Astrocyte (in vitro differentiated cells and primary cell): ENCODE measurements around the gene HCRTR1. TPM values are rescaled to one million over a fixed set of nuclear protein-coding genes. Genes with fewer than 3 reads are reported as not detected.

Experiments
- DNase-seq: peaks from one replicate; pipeline ENCODE4 v3.0.0-alpha.2; 2010; ENCODE audit warnings: low read depth
- FAIRE-seq: peaks from 2 replicates; lab custom pipeline; 2011; peaks lifted over from hg19 to GRCh38; lab: Jason Lieb, UNC
- H2AFZ ChIP-seq: 2 replicates; pipeline ENCODE4 v1.6.0; 2012; ENCODE audit warnings: low read depth, low read length, inconsistent platforms
- H3K27ac ChIP-seq: 2 replicates; pipeline ENCODE4 v1.5.1; 2011; ENCODE audit warnings: low read depth, low read length, inconsistent platforms
- H3K27me3 ChIP-seq: 2 replicates; pipeline ENCODE4 v1.6.0; 2011; ENCODE audit warnings: low read length, inconsistent platforms; ENCODE audit not compliant: insufficient read depth
- H3K36me3 ChIP-seq: 2 replicates; pipeline ENCODE4 v1.5.1; 2011; ENCODE audit warnings: low read length, inconsistent platforms; ENCODE audit not compliant: insufficient read depth
- H3K4me1 ChIP-seq: 2 replicates; pipeline ENCODE4 v1.5.1; 2011; ENCODE audit warnings: low read length, inconsistent platforms; ENCODE audit not compliant: insufficient read depth
- H3K4me2 ChIP-seq: 2 replicates; pipeline ENCODE4 v1.6.0; 2012; ENCODE audit warnings: low read length, inconsistent platforms
- H3K4me3 ChIP-seq: 2 replicates; pipeline ENCODE4 v1.5.1; 2011; ENCODE audit warnings: low read depth, mild to moderate bottlenecking, low read length, inconsistent platforms; ENCODE audit not compliant: insufficient read depth
- H3K79me2 ChIP-seq: 2 replicates; pipeline ENCODE4 v1.6.0; 2012; ENCODE audit warnings: mild to moderate bottlenecking, low read length, inconsistent platforms; ENCODE audit not compliant: insufficient read depth
- H3K9ac ChIP-seq: 2 replicates; pipeline ENCODE4 v1.6.0; 2012; ENCODE audit warnings: mild to moderate bottlenecking, low read length, inconsistent platforms
- H3K9me3 ChIP-seq: 2 replicates; pipeline ENCODE4 v1.5.1; 2012; ENCODE audit warnings: low read depth, mild to moderate bottlenecking, low read length, inconsistent platforms; ENCODE audit not compliant: insufficient read depth
- H4K20me1 ChIP-seq: 2 replicates; pipeline ENCODE4 v1.6.0; 2012; ENCODE audit warnings: low read length, inconsistent platforms; ENCODE audit not compliant: insufficient read depth
- H3K27ac Mint-ChIP-seq: one replicate; pipeline ENCODE4 v1.8.0; 2021; ENCODE audit warnings: mild to moderate bottlenecking, mixed read lengths; ENCODE audit not compliant: unreplicated experiment
- H3K27me3 Mint-ChIP-seq: one replicate; pipeline ENCODE4 v1.8.0; 2021; ENCODE audit warnings: low read depth, mixed read lengths; ENCODE audit not compliant: unreplicated experiment
- H3K36me3 Mint-ChIP-seq: one replicate; pipeline ENCODE4 v1.8.0; 2021; ENCODE audit warnings: low read depth, mixed read lengths; ENCODE audit not compliant: unreplicated experiment
- H3K4me1 Mint-ChIP-seq: one replicate; pipeline ENCODE4 v1.8.0; 2021; ENCODE audit warnings: low read depth, mixed read lengths; ENCODE audit not compliant: unreplicated experiment
- H3K4me3 Mint-ChIP-seq: one replicate; pipeline ENCODE4 v1.8.0; 2021; ENCODE audit warnings: mild to moderate bottlenecking, moderate library complexity, mixed read lengths; ENCODE audit not compliant: unreplicated experiment
- H3K9me3 Mint-ChIP-seq: one replicate; pipeline ENCODE4 v1.8.0; 2021; ENCODE audit warnings: mild to moderate bottlenecking, mixed read lengths; ENCODE audit not compliant: unreplicated experiment
- CTCF ChIP-seq: IDR thresholded peaks from 2 replicates; pipeline ENCODE4 v1.5.1; 2011; ENCODE audit warnings: low read depth, mild to moderate bottlenecking, inconsistent platforms, low read length, moderate library complexity; ENCODE audit not compliant: insufficient read depth
- EZH2 ChIP-seq: IDR thresholded peaks from 2 replicates; pipeline ENCODE4 v1.6.1; 2012; ENCODE audit warnings: mild to moderate bottlenecking, low read length, inconsistent platforms; ENCODE audit not compliant: insufficient read depth
- total RNA-seq: library from RNA; stranded (reverse); gene quantifications from 2 replicates; pipeline ENCODE4 v1.2.1, GENCODE V29; 2021

Gene HCRTR1
- total RNA-seq, 1 donor from 2014 or later, result not detected

DNA sequence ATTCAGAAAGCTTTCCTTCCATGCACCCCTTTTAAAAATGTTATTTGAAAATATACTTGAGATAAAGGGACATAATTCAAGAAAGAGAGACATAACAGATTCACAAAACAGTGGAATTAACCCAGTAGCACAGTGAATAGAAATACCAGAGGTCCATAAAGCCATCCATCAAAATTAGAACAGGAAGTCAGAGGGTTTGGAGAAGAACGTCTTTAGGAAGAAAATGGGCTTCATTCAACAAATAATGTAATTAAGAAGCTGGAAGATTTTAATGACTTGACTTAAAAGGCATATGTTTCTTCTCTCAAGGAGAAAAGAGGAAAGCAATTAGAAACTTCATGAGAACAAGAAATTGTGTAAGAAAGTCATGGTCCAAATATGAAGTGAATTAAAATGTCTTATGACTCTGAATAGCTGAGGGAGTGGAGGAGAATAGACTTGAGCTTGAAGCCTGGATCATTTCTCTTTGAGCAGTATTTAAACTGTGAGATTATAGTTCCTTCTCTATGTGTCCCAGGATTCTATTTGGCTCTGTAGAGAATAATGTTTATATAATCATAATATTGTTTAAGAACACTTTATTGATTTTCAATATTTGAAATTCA, 7.9 kb upstream of the HCRTR1 start:
- Mint-ChIP-seq H3K27ac (no peak overlapping the region), H3K4me3 (no peak overlapping the region), H3K4me1 (peaks cover 5% of the 10 kb centered on the region), H3K27me3 (peaks cover 5% of the 10 kb centered on the region), H3K9me3 (peaks cover 3% of the 10 kb centered on the region), H3K36me3 (no peaks in the 10 kb centered on the region)
- Histone ChIP-seq H3K27ac (no peak overlapping the region), H3K4me2 (no peak overlapping the region), H3K79me2 (no peaks in the 10 kb centered on the region), H3K9me3 (no peaks in the 10 kb centered on the region), H3K4me3 (no peak overlapping the region), H2AFZ (no peak overlapping the region), H3K36me3 (no peaks in the 10 kb centered on the region), H4K20me1 (no peaks in the 10 kb centered on the region), H3K4me1 (peaks cover 5% of the 10 kb centered on the region), H3K27me3 (no peaks in the 10 kb centered on the region), H3K9ac (no peak overlapping the region)
- DNase-seq (no peak), FAIRE-seq (no peak)
- no peak for TF ChIP-seq EZH2
- no peak for TF ChIP-seq CTCF

DNA sequence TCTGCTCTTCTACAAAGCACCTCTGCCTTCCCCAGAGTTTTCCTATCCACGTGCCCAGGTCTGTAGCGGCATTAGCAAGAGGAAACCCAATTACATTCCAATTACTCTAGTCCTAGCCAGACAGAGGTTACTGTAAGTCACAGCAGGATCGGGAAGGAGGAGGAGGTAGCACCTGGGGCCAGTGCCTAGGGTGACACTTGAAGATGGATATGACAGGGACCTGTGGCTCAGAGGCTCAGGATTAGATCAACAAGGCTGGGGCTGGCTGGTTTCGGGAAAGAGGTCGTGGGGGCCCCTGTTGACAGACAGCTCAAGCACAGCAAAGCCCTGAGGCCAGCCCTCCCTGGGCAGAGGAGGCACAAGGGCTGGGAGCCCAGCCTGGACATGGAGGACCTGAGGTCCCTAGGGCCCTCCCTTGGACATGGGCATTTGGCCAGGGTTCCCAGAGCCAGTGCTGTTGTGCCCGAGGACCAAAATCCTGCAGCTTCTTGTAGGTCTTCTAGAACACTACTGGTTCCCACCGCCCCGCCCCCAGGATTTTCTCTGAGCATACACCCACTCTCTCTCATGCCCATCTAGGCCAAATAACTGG, 3.0 kb upstream of the HCRTR1 start:
- Mint-ChIP-seq H3K4me1 (peaks cover 10% of the 10 kb centered on the region), H3K27me3 (peaks cover 25% of the 10 kb centered on the region), H3K36me3 (no peaks in the 10 kb centered on the region), H3K27ac (no peak overlapping the region), H3K9me3 (peaks cover 3% of the 10 kb centered on the region), H3K4me3 (no peak overlapping the region)
- Histone ChIP-seq H3K79me2 (no peaks in the 10 kb centered on the region), H3K4me3 (no peak overlapping the region), H3K9ac (no peak overlapping the region), H3K4me2 (no peak overlapping the region), H4K20me1 (no peaks in the 10 kb centered on the region), H3K27me3 (peaks cover 7% of the 10 kb centered on the region), H3K9me3 (no peaks in the 10 kb centered on the region), H2AFZ (no peak overlapping the region), H3K27ac (no peak overlapping the region), H3K36me3 (no peaks in the 10 kb centered on the region), H3K4me1 (peaks cover 4% of the 10 kb centered on the region)
- no peak for DNase-seq
- no peak for FAIRE-seq
- no peak for TF ChIP-seq CTCF
- no peak for TF ChIP-seq EZH2

- DNase-seq (peak; percentile 26), FAIRE-seq (no peak)
- Mint-ChIP-seq H3K4me1 (peaks cover 10% of the 10 kb centered on the region), H3K27me3 (peaks cover 29% of the 10 kb centered on the region), H3K9me3 (peaks cover 3% of the 10 kb centered on the region), H3K27ac (no peak overlapping the region), H3K4me3 (peak overlapping the region; percentile 23), H3K36me3 (peaks cover 2% of the 10 kb centered on the region)
- no peaks in the 10 kb centered on the region for H3K9me3 ChIP-seq
- H3K79me2 ChIP-seq, result no peaks in the 10 kb centered on the region
- no peak overlapping the region for H3K27ac ChIP-seq
- no peak overlapping the region for H3K4me2 ChIP-seq
- H3K9ac ChIP-seq, result no peak overlapping the region
- H4K20me1 ChIP-seq, result no peaks in the 10 kb centered on the region
- peaks cover 4% of the 10 kb centered on the region for H3K4me1 ChIP-seq
- no peak overlapping the region for H2AFZ ChIP-seq
- peaks cover 7% of the 10 kb centered on the region for H3K27me3 ChIP-seq
- H3K36me3 ChIP-seq, result no peaks in the 10 kb centered on the region
- no peak overlapping the region for H3K4me3 ChIP-seq
- TF ChIP-seq EZH2 (no peak), CTCF (no peak)
Observed at GRCh38 chr1:31615414-31615813, 2.1 kb upstream of the HCRTR1 start.
